SK-N-SH treated with all-trans-retinoic acid at 6 μM for 48 hours (cell line): Measurements from ENCODE around the gene COL12A1.

Source experiments
- BACH2 ChIP-seq: fragments of 250-450 bp; sonication (Bioruptor Pico); IDR thresholded peaks from 2 replicates; pipeline ENCODE4 v1.9.0; 2021; ENCODE audit warnings: mild to moderate bottlenecking, borderline replicate concordance
- CSDC2 ChIP-seq: fragments of 250-450 bp; sonication (Bioruptor Pico); IDR thresholded peaks from 2 replicates; pipeline ENCODE4 v1.5.0; 2020; ENCODE audit warnings: mild to moderate bottlenecking, moderate library complexity
- CSRNP3 ChIP-seq: fragments of 250-450 bp; sonication (Bioruptor Pico); IDR thresholded peaks from 2 replicates; pipeline ENCODE4 v1.5.1; 2021; ENCODE audit warnings: mild to moderate bottlenecking, moderate library complexity
- ESRRG ChIP-seq: fragments of 250-450 bp; sonication (Bioruptor Pico); IDR thresholded peaks from 2 replicates; pipeline ENCODE4 v1.6.1; 2021; ENCODE audit warnings: mild to moderate bottlenecking
- GLIS3 ChIP-seq: fragments of 250-450 bp; sonication (Bioruptor Pico); IDR thresholded peaks from 2 replicates; pipeline ENCODE4 v1.5.0; 2020; ENCODE audit warnings: mild to moderate bottlenecking, moderate library complexity
- PATZ1 ChIP-seq: fragments of 250-450 bp; sonication (Bioruptor Pico); IDR thresholded peaks from 2 replicates; pipeline ENCODE4 v1.8.0; 2020; ENCODE audit warnings: mild to moderate bottlenecking, moderate library complexity, borderline replicate concordance
- POU6F1 ChIP-seq: fragments of 250-450 bp; sonication (Bioruptor Pico); IDR thresholded peaks from 2 replicates; pipeline ENCODE4 v1.8.0; 2021; ENCODE audit warnings: low read depth, mild to moderate bottlenecking, moderate library complexity, borderline replicate concordance
- RARB ChIP-seq: fragments of 250-450 bp; sonication (Bioruptor Pico); IDR thresholded peaks from 2 replicates; pipeline ENCODE4 v1.8.0; 2021; ENCODE audit warnings: mild to moderate bottlenecking, moderate library complexity
- TCF4 ChIP-seq: fragments of 250-450 bp; sonication (Bioruptor Pico); IDR thresholded peaks from 2 replicates; pipeline ENCODE4 v1.8.0; 2021; ENCODE audit warnings: mild to moderate bottlenecking, moderate library complexity, borderline replicate concordance
- TOX ChIP-seq: fragments of 250-450 bp; sonication (Bioruptor Pico); IDR thresholded peaks from 2 replicates; pipeline ENCODE4 v1.8.0; 2021; ENCODE audit warnings: mild to moderate bottlenecking, moderate library complexity, borderline replicate concordance
- TSHZ2 ChIP-seq: fragments of 250-450 bp; sonication (Bioruptor Pico); IDR thresholded peaks from 2 replicates; pipeline ENCODE4 v1.5.0; 2020; ENCODE audit warnings: mild to moderate bottlenecking, moderate library complexity
- ZC3H10 ChIP-seq: fragments of 250-450 bp; sonication (Bioruptor Pico); IDR thresholded peaks from 2 replicates; pipeline ENCODE4 v1.5.1; 2021; ENCODE audit warnings: mild to moderate bottlenecking, moderate library complexity
- ZFP3 ChIP-seq: fragments of 250-450 bp; sonication (Bioruptor Pico); IDR thresholded peaks from 2 replicates; pipeline ENCODE4 v1.5.0; 2020; ENCODE audit warnings: mild to moderate bottlenecking, moderate library complexity
- ZFP30 ChIP-seq: fragments of 450-650 bp; formaldehyde crosslinking; IDR thresholded peaks from 2 replicates; pipeline ENCODE4 v1.5.0; 2022; ENCODE audit warnings: mild to moderate bottlenecking, moderate library complexity

- TF ChIP-seq TCF4 (CRISPR knock-in tag) (no peak), TSHZ2 (CRISPR knock-in tag) (no peak), ZFP3 (CRISPR knock-in tag) (no peak), ZC3H10 (CRISPR knock-in tag) (no peak), ESRRG (CRISPR knock-in tag) (no peak), GLIS3 (CRISPR knock-in tag) (no peak), ZFP30 (CRISPR knock-in tag) (no peak), TOX (CRISPR knock-in tag) (no peak), POU6F1 (no peak), PATZ1 (CRISPR knock-in tag) (no peak), CSDC2 (CRISPR knock-in tag) (no peak), CSRNP3 (no peak), BACH2 (CRISPR knock-in tag) (no peak), RARB (CRISPR knock-in tag) (no peak)
Observed at GRCh38 chr6:75149696-75150095, 56.2 kb downstream of the COL12A1 start.
